IMR-90 (cell line): Measurements from ENCODE around the gene SLC19A1. TPM values are rescaled to one million over a fixed set of nuclear protein-coding genes. Genes with fewer than 3 reads are reported as not detected.

Source experiments
- ATAC-seq: fragments of 200-7000 bp; cut with Tn5 transposase; 2 replicates; pipeline ENCODE4 v1.9.1; 2020; ENCODE audit warnings: low read depth, mild to moderate bottlenecking, moderate library complexity
- BruUV-seq: library from RNA; stranded (reverse); fragments of 400-500 nt; replicated peaks from 2 replicates; lab custom pipeline; 2021; lab: Mats Ljungman, UMichigan
- CTCF ChIA-PET: fragments of 300-600 bp; formaldehyde crosslinking; extraction: SDS; loops from one replicate; lab custom pipeline; 2021; ENCODE audit warnings: antibody characterized with exemption; lab: Yijun Ruan, JAX
- POLR2A ChIA-PET: fragments of 300-600 bp; sonication (Branson Sonifier 250); formaldehyde crosslinking; loops from one replicate; lab custom pipeline; 2022; ENCODE audit warnings: antibody characterized with exemption; ENCODE audit not compliant: unreplicated experiment; lab: Charles Lee
- DNase-seq: peaks from one replicate; pipeline ENCODE4 v3.0.0; 2013
- H2AFZ ChIP-seq: replicated peaks from 2 replicates; pipeline ENCODE3; 2013; ENCODE audit warnings: low read length, mild to moderate bottlenecking; ENCODE audit not compliant: poor library complexity
- H2AK5ac ChIP-seq: 2 replicates; pipeline ENCODE4 v1.6.1; 2013; ENCODE audit warnings: low read depth, low read length, inconsistent platforms
- H2AK9ac ChIP-seq: replicated peaks from 2 replicates; pipeline ENCODE3; 2013; ENCODE audit warnings: mild to moderate bottlenecking, low read depth, low read length, moderate library complexity; ENCODE audit not compliant: poor library complexity
- H2BK120ac ChIP-seq: 2 replicates; pipeline ENCODE4 v1.6.1; 2013; ENCODE audit warnings: low read depth, low read length, inconsistent platforms
- H2BK15ac ChIP-seq: 3 replicates; pipeline ENCODE4 v1.6.1; 2013; ENCODE audit warnings: low read depth, low read length, inconsistent platforms
- H2BK20ac ChIP-seq: 2 replicates; pipeline ENCODE4 v1.6.1; 2013; ENCODE audit warnings: low read depth, mild to moderate bottlenecking, inconsistent platforms, low read length, moderate library complexity
- H2BK5ac ChIP-seq: 2 replicates; pipeline ENCODE4 v1.6.1; 2013; ENCODE audit warnings: mild to moderate bottlenecking, low read depth, low read length, inconsistent platforms; ENCODE audit not compliant: poor library complexity, severe bottlenecking
- H3K14ac ChIP-seq: replicated peaks from 2 replicates; pipeline ENCODE4 v1.6.1; 2013; ENCODE audit warnings: low read depth, low read length, inconsistent platforms
- H3K18ac ChIP-seq: 2 replicates; pipeline ENCODE4 v1.6.1; 2013; ENCODE audit warnings: low read depth, low read length, control low read depth
- H3K23ac ChIP-seq: 2 replicates; pipeline ENCODE4 v1.6.1; 2013; ENCODE audit warnings: low read depth, low read length, inconsistent platforms
- H3K27ac ChIP-seq: 2 replicates; pipeline ENCODE4 v1.5.1; 2013; ENCODE audit warnings: mild to moderate bottlenecking, control low read depth, low read length; ENCODE audit not compliant: insufficient read depth
- H3K27me3 ChIP-seq: 2 replicates; pipeline ENCODE4 v1.6.1; 2013; ENCODE audit warnings: low read length; ENCODE audit not compliant: control insufficient read depth, insufficient read depth
- H3K36me3 ChIP-seq: 2 replicates; pipeline ENCODE4 v1.6.1; 2013; ENCODE audit warnings: low read length, mixed read lengths; ENCODE audit not compliant: control insufficient read depth, insufficient read depth
- H3K4ac ChIP-seq: 2 replicates; pipeline ENCODE4 v1.6.1; 2013; ENCODE audit warnings: low read depth, low read length, inconsistent platforms
- H3K4me1 ChIP-seq: 2 replicates; pipeline ENCODE4 v1.6.1; 2013; ENCODE audit warnings: low read length, mixed read lengths; ENCODE audit not compliant: control insufficient read depth, insufficient read depth
- H3K4me2 ChIP-seq: 2 replicates; pipeline ENCODE4 v1.6.1; 2013; ENCODE audit warnings: low read depth, mild to moderate bottlenecking, control low read depth, low read length, moderate library complexity
- H3K4me3 ChIP-seq: 2 replicates; pipeline ENCODE4 v1.5.1; 2013; ENCODE audit warnings: low read depth, mild to moderate bottlenecking, control low read depth, low read length, moderate library complexity; ENCODE audit not compliant: insufficient read depth
- H3K56ac ChIP-seq: 2 replicates; pipeline ENCODE4 v1.6.1; 2013; ENCODE audit warnings: low read length, inconsistent platforms; ENCODE audit not compliant: insufficient read depth; ENCODE audit errors: extremely low read depth
- H3K79me1 ChIP-seq, 2 experiments: 2 replicates each; pipeline ENCODE4 v1.6.1; 2013; ENCODE audit warnings: low read length in 2 of 2, inconsistent platforms in 1 of 2, low read depth in 1 of 2
- H3K9ac ChIP-seq: 2 replicates; pipeline ENCODE4 v1.6.1; 2013; ENCODE audit warnings: low read depth, low read length, control low read depth
- H3K9me1 ChIP-seq: 2 replicates; pipeline ENCODE4 v1.6.1; 2013; ENCODE audit warnings: low read length, inconsistent platforms; ENCODE audit not compliant: insufficient read depth
- H3K9me3 ChIP-seq: 2 replicates; pipeline ENCODE4 v1.6.1; 2013; ENCODE audit warnings: low read length; ENCODE audit not compliant: control insufficient read depth, insufficient read depth
- H4K20me1 ChIP-seq: 2 replicates; pipeline ENCODE4 v1.6.1; 2013; ENCODE audit warnings: low read length, inconsistent platforms; ENCODE audit not compliant: insufficient read depth
- H4K5ac ChIP-seq: 2 replicates; pipeline ENCODE4 v1.6.1; 2013; ENCODE audit warnings: mild to moderate bottlenecking, low read depth, low read length, control low read depth
- H4K8ac ChIP-seq, 2 experiments: 2 replicates each; pipeline ENCODE4 v1.6.1; 2013; ENCODE audit warnings: low read depth in 2 of 2, low read length in 2 of 2, control low read depth in 1 of 2, inconsistent platforms in 1 of 2
- H4K91ac ChIP-seq: 2 replicates; pipeline ENCODE4 v1.6.1; 2013; ENCODE audit warnings: low read depth, low read length, inconsistent platforms; ENCODE audit not compliant: insufficient read depth
- CTCF ChIP-seq: conservative IDR thresholded peaks from 2 replicates; pipeline ENCODE4 v1.5.1; 2012; ENCODE audit warnings: mild to moderate bottlenecking, low read depth, low read length, improper control_type of control experiment
- SMC3 ChIP-seq: fragments of 150-350 bp; IDR thresholded peaks from 2 replicates; pipeline ENCODE4 v1.6.1; 2016; ENCODE audit warnings: low read depth, mild to moderate bottlenecking, antibody characterized with exemption, low read length, moderate library complexity
- WGBS, 2 experiments: methylation state at CpG; one replicate each; pipeline versions ENCODE4 v1.1.5 to v1.1.7; 2013; ENCODE audit warnings: missing lambda C conversion rate in 2 of 2; ENCODE audit not compliant: insufficient read length in 1 of 2; ENCODE audit errors: extremely low coverage in 2 of 2; 5-methylcytosine and 5-hydroxymethylcytosine counted together
- dilution Hi-C: fragments of 300-500 bp; cut with HindIII; formaldehyde crosslinking; loops from one replicate; pipeline ENCODE4 v1.14.3; 2018; ENCODE audit warnings: low sequenced_read_pairs; ENCODE audit not compliant: unreplicated experiment
- in situ Hi-C: fragments of 300-500 bp; cut with MboI; formaldehyde crosslinking; loops from 3 replicates; pipeline ENCODE4 v1.14.3; 2019; ENCODE audit warnings: low sequenced_read_pairs, inconsistent platforms, mixed read lengths
- intact Hi-C: fragments of 100-400 bp; cut with micrococcal nuclease; formaldehyde crosslinking; loops from 2 replicates; pipeline ENCODE4 v1.10.0; 2022
- polyA plus RNA-seq, 3 experiments: library from polyadenylated mRNA; depleted of rRNA; stranded (reverse); fragments of >200 nt; gene quantifications; 2 replicates each; pipeline ENCODE4 v1.2.3, GENCODE V29; 2012; ENCODE audit warnings: low replicate concordance in 1 of 3
- total RNA-seq: library from RNA; depleted of rRNA; stranded (reverse); fragments of >200 nt; gene quantifications from 2 replicates; pipeline ENCODE4 v1.2.3, GENCODE V29; 2012

The SLC19A1 gene
- total and polyA plus RNA-seq, 2 of the 4 experiments (the other 2 are of a cell fraction): 2.2 to 16.2 TPM

- H3K9me1 ChIP-seq: no peaks in the 10 kb centered on the region
- H2BK15ac ChIP-seq: no peak overlapping the region
- no peak overlapping the region for H3K27ac ChIP-seq
- H3K23ac ChIP-seq: no peak overlapping the region
- no peak overlapping the region for H4K91ac ChIP-seq
- no peak overlapping the region for H2AK5ac ChIP-seq
- no peak overlapping the region for H2AK9ac ChIP-seq
- no peaks in the 10 kb centered on the region for H4K20me1 ChIP-seq
- H3K79me1 ChIP-seq: no peaks in the 10 kb centered on the region
- no peak overlapping the region for H3K9ac ChIP-seq
- H4K5ac ChIP-seq: no peak overlapping the region
- no peak overlapping the region for H3K18ac ChIP-seq
- no peak overlapping the region for H3K56ac ChIP-seq
- H3K4me3 ChIP-seq: no peak overlapping the region
- no peak overlapping the region for H3K14ac ChIP-seq
- H2BK5ac ChIP-seq: no peak overlapping the region
- H3K4me2 ChIP-seq: no peak overlapping the region
- no peak for TF ChIP-seq SMC3
- TF ChIP-seq CTCF: no peak
- CTCF ChIA-PET: no interaction called here
- BruUV-seq: no TSS peak
- DNase-seq: no peak
- ATAC-seq: no peak
- no peak overlapping the region for H3K4ac ChIP-seq
- dilution Hi-C loops: no loop called here
- in situ Hi-C loops: no loop called here
- 79% methylated on average over 4 of the region's 13 CpGs; no CpG with 5 or more reads in 1 of the 2 experiments for WGBS, 2 experiments
- H2BK20ac ChIP-seq: no peak overlapping the region
- peaks cover 46% of the 10 kb centered on the region for H3K27me3 ChIP-seq
- intact Hi-C loops: no loop called here
- H3K4me1 ChIP-seq: no peaks in the 10 kb centered on the region
- no peaks in the 10 kb centered on the region for H3K36me3 ChIP-seq
- POLR2A ChIA-PET: no interaction called here
- no peak overlapping the region for H4K8ac ChIP-seq
- no peak overlapping the region for H2AFZ ChIP-seq
- H3K9me3 ChIP-seq: peaks cover 18% of the 10 kb centered on the region
- H2BK120ac ChIP-seq: no peak overlapping the region
Measured at GRCh38 chr21:45581322-45581712, 39.1 kb upstream of the SLC19A1 start.
